GM19043 (cell line): ENCODE measurements around the gene MEGF11.
"Not testable (repeated sequence)": the region's sequence is repeated elsewhere in the genome, so short reads cannot be mapped to it uniquely, and the experiment has no call there.

Source experiments
- ATAC-seq: cut with Tn5 transposase; IDR thresholded peaks from one replicate; pipeline ENCODE4 v1.9.1; 2021; ENCODE audit warnings: low read depth; ENCODE audit not compliant: unreplicated experiment

MEGF11 gene

GRCh38 chr15:66019826-66020398, 233.6 kb downstream of the MEGF11 start:
- no peak for ATAC-seq

GRCh38 chr15:66019368-66019767, 234.2 kb downstream of the MEGF11 start:
- no peak for ATAC-seq

DNA sequence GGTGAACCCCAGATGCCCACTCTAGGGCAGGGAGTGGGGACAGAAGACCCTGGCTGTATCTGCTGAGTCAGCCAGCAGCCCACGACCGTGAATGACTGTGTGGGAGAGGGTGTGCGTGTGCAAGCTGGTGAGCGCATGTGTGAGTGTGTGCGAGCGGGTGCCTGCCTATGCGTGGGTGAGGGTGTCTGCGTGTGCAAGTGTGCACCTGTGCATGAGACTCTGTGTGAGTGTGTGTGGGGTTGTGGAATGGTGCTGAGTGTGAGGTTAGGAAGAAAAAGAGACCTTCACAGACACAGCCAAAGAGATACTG, 235.1 kb downstream of the MEGF11 start:
- ATAC-seq: no peak

GRCh38 chr15:66017792-66018487, 235.6 kb downstream of the MEGF11 start:
- ATAC-seq: no peak

GRCh38 chr15:66017000-66017399, 236.6 kb downstream of the MEGF11 start:
- no peak for ATAC-seq

DNA sequence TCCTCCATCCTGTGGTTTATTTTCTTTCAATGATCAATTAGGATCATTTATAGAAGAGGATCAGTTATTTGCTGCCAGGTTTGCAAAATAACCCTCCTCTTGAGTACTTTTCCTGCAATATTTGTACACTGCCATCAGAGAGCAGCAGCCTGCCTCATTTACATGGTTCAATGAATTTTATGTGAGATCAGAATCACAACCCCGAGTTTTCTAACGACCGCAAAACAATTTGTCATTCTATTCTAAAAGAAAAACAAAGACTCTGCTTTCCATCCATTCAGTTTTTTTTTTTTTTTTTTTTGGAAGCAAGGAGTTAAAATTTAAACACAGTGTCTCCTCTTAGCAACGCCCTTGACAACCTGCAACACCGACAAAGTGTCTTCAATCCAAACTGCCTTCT, 237.4 kb downstream of the MEGF11 start:
- ATAC-seq: no peak

DNA sequence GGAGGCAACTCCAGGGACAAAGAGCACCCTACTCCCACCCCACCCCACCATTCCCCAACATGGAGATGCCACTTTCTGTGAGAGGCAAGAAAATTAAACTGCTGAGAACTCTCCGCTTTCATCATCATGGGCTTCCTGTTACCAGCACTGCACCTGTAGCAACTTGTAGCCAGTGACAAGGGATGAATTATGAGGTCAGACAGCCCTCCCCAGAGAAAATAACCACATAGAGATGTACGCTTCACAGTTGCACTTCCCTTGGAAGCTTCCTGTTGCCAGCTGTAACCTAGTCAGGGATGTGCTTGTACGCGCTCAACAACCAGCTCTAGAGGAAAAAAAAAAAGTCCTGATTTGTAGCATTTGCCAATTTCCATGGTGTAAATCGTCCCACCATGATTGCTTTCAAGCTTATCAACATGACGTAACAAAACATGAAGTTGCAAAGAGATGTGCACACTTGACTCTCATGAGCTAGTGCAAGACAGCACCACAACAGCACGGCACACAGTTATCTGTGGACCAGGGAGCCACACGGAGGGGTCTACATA, 238.8 kb downstream of the MEGF11 start:
- ATAC-seq: no peak

GRCh38 chr15:66014022-66014421, 239.5 kb downstream of the MEGF11 start:
- no peak for ATAC-seq

- no peak for ATAC-seq
Observed at GRCh38 chr15:66008940-66009562, 244.5 kb downstream of the MEGF11 start.

DNA sequence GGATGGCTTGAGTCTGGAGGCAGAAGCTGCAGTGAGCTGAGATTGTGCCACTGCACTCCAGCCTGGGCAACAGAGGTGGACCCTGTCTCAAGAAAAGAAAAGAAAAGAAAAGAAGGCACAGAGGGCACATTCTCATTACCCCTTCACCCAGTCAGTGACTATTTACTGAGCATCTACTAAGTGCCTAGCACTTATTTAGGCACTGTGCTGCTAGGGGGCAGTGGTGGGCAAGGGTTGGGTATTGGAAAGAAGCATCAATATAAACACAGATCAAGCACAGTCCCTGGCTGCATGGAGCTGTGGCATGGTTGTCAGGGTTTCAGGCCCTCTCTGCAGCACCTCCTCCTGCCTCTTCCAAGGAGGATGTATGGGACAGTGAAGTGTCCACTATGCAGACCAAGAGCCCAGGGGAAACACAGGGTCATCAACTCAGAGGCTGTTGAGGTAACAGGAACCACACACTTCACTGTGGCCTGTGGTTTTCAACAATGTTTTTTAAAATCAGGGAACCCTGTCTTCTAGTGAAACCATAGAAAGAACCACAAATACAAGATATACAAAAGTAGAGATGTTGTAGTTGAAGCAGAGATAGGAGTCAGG, 245.8 kb downstream of the MEGF11 start:
- no peak for ATAC-seq

DNA sequence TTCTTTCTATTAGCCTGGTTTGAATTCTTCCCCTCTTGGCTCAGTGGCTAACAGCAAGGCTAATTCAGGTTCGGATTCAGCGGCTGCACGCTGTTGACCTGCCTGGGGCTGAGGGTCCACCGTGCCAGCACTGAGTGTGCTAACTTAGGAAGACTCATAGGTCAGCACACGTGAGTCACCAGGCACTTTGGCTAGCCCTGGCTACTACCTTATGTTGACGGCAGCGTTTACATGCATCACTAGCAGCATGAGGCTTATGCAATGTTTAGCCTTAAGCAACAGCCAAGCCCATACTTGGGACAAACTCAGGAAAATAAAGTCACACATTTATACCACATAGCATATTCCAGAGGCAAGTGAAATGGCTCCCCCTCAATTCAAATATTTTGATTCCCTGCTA, 246.6 kb downstream of the MEGF11 start:
- no peak for ATAC-seq

- ATAC-seq: no peak
Observed at GRCh38 chr15:66004618-66005262, 248.8 kb downstream of the MEGF11 start.

- ATAC-seq: not testable (repeated sequence)
Observed at GRCh38 chr15:66003129-66003528, 250.4 kb downstream of the MEGF11 start.

GRCh38 chr15:66001717-66002426, 251.7 kb downstream of the MEGF11 start:
- ATAC-seq: no peak

- no peak for ATAC-seq
Observed at GRCh38 chr15:66001042-66001441, 252.5 kb downstream of the MEGF11 start.

GRCh38 chr15:65998486-65998885, 255.1 kb downstream of the MEGF11 start:
- no peak for ATAC-seq

DNA sequence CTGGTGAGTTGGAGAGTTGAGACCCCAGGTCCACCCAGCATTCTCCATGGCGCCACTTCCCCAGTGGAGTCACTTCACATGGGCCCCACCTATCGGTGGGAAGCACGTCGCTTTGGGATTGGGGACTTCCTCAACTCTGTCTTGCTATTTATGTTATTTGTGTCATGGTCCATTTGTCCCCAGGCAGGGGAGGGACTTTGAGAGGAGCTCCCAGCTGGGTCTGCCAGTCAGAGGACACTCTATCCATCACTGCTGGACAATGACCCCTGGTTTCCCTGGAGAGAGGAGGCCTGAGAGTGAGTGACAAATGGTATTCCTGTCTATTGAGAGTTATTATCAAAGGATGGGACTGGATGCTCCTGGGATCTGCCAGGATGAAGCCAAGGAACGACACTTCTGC, 256.6 kb downstream of the MEGF11 start:
- no peak for ATAC-seq

- no peak for ATAC-seq
Observed at GRCh38 chr15:65994832-65995231, 258.7 kb downstream of the MEGF11 start.

DNA sequence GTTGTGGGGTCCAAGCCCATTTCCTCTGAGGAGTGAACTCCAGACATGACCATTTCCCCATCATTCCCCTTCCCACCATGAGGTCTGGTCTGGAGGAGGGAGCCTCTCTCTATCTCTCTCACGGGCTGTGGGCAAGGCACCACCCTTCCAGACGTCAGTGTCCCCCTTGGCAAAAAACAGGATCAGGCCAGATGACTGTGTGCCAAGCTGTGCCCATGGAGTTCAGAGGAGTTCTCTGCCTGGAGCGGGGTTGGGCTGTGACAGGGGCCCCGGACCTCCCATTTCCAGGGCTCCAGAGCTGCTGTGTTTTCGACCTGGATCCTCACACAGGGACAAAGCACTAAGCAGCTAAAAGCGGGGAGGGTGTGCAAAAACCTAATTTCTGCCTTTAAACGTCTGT, 259.8 kb downstream of the MEGF11 start:
- ATAC-seq: no peak

- no peak for ATAC-seq
Observed at GRCh38 chr15:65993236-65993635, 260.3 kb downstream of the MEGF11 start.
